ENCODE measurements around the gene CMTM7. TPM values are rescaled to one million over a fixed set of nuclear protein-coding genes. Genes with fewer than 3 reads are reported as not detected.

Gene CMTM7
- total and polyA plus RNA-seq, 2 of the 8 experiments (the other 6 are each of a cell fraction or from before 2014, with no cell fraction given): 33.3 to 65.8 TPM

DNA sequence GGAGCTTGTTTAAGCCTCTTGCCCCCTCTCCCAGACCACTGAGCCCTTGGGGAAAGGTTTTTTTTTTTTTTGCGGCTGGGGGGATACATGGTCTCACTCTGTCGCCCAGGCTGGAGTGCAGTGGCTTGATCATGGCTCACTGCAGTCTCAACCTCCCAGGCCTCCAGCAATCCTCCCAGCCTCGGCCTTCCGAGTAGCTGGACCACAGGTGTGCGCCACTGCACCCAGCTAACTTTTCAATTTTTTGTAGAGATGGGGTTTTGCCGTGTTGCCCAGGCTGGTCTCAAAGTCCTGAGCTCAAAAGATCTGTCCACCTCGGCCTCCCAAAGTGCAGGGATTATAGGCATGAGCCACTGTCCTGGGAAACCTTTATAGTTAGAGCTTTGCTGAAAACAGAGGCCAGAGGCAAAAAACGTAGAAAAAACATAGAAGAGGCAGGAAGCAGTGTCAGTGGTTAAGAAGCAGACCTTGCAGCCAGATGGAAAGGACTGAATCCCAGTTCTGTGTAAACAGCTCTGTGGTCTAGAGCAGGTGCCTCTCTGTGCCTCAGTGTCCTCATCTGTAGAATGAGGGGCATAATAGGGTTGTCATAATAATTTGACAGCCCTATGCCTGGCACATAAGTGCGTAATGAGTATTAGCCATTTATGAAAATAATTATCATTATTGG, 33.1 kb downstream of the CMTM7 start:
- no peak overlapping the region for H2AK5ac ChIP-seq (ENCODE audit: low read depth, low read length)
- no peak overlapping the region for H3K23ac ChIP-seq (ENCODE audit: insufficient read length)
- no peak overlapping the region for H3K9ac ChIP-seq (replicated peaks in 1 of 4; ENCODE audit: extremely low read depth in 1 of 4, low read depth in 3 of 4, low read length in 3 of 4)
- H2BK12ac ChIP-seq (ENCODE audit: low read depth, low read length): no peak overlapping the region
- H3K27me3 ChIP-seq (replicated peaks in 1 of 4; ENCODE audit: control insufficient read depth in 3 of 4, extremely low read depth in 1 of 4, insufficient read depth in 3 of 4, low read length in 3 of 4): no peaks in the 10 kb centered on the region
- H3K14ac ChIP-seq (ENCODE audit: insufficient read length): no peak overlapping the region
- no peak overlapping the region for H3K4me3 ChIP-seq (ENCODE audit: extremely low read depth in 1 of 4, insufficient read depth in 2 of 4, low read depth in 3 of 4, low read length in 4 of 4)
- no peak overlapping the region for H2BK120ac ChIP-seq (replicated peaks; ENCODE audit: low read depth, low read length)
- peaks cover 0 to 26% of the 10 kb centered on the region in 2 experiments; a peak in 2 of 4 replicates for H3K79me2 ChIP-seq (ENCODE audit: control insufficient read depth in 1 of 2, insufficient read depth in 2 of 2, low read length in 2 of 2)
- H3K9me3 ChIP-seq (ENCODE audit: insufficient read depth in 2 of 2, low read depth in 1 of 2, low read length in 1 of 2): no peaks in the 10 kb centered on the region
- H3K18ac ChIP-seq (ENCODE audit: extremely low read depth, low read length): no peak overlapping the region
- H3K56ac ChIP-seq (replicated peaks; ENCODE audit: insufficient read length, low read depth, low read length): no peak overlapping the region
- peaks cover 6% of the 10 kb centered on the region; the same call in 1 of the 2 replicates for H3K79me1 ChIP-seq (ENCODE audit: low read depth, low read length)
- 85% methylated on average over 9 of the region's 9 CpGs; no CpG with 5 or more reads in 1 of the 2 experiments for WGBS, 2 experiments (ENCODE audit: extremely low coverage in 1 of 2, insufficient coverage in 1 of 2, insufficient read length in 1 of 2, insufficient replicate concordance in 2 of 2, low coverage in 1 of 2, low lambda C conversion rate in 2 of 2, missing lambda C conversion rate in 1 of 2)
- ChIA-PET CTCF (ENCODE audit: partially characterized antibody) (interaction anchor here (0.5 to 2.5 kb wide), 14 partner anchors 8 to 1520 kb away, joined by 3 to 14 read pairs (median 4); no protein-coding TSS in a partner anchor), POLR2A (ENCODE audit: partially characterized antibody) (no interaction called here)
- peak in 1 of 2 experiments; percentile 33 for DNase-seq (ENCODE audit: low read depth in 1 of 2, low spot score in 2 of 2)
- no peak for FAIRE-seq
- no peak overlapping the region for H4K5ac ChIP-seq (ENCODE audit: insufficient read length, low read depth, low read length)
- no peak overlapping the region for H2AFZ ChIP-seq (ENCODE audit: low read length)
- no peak overlapping the region for H2BK5ac ChIP-seq (ENCODE audit: low read depth, low read length)
- no peak overlapping the region for H3K4me2 ChIP-seq (ENCODE audit: insufficient read depth in 1 of 2, low read depth in 2 of 2, low read length in 2 of 2)
- H4K91ac ChIP-seq (replicated peaks; ENCODE audit: insufficient read length, low read length): no peak overlapping the region
- no peak overlapping the region for H2BK20ac ChIP-seq (ENCODE audit: low read length)
- H3K36me3 ChIP-seq (ENCODE audit: control insufficient read depth in 2 of 4, insufficient read depth in 4 of 4, low read length in 3 of 4): no peaks in the 10 kb centered on the region
- H3K23me2 ChIP-seq (ENCODE audit: low read depth, low read length): no peaks in the 10 kb centered on the region
- H3K27ac ChIP-seq (ENCODE audit: low read depth, low read length): no peak overlapping the region
- H4K20me1 ChIP-seq (replicated peaks in 1 of 2; ENCODE audit: control insufficient read depth in 1 of 2, insufficient read depth in 2 of 2, low read length in 2 of 2): peaks cover 3 to 5% of the 10 kb centered on the region in 2 experiments
- peaks cover 8 to 11% (median 10%) of the 10 kb centered on the region in 4 experiments for H3K4me1 ChIP-seq (replicated peaks in 1 of 4; ENCODE audit: control insufficient read depth in 3 of 4, insufficient read depth in 4 of 4, low read length in 3 of 4)
- no peak overlapping the region for H2BK15ac ChIP-seq (ENCODE audit: low read length)
- H3K4ac ChIP-seq (replicated peaks; ENCODE audit: insufficient read length, low read depth, low read length): no peak overlapping the region
- H4K8ac ChIP-seq (ENCODE audit: extremely low read depth, insufficient read depth, low read length): no peak overlapping the region
- TF ChIP-seq HDAC6 (IDR thresholded peaks at IDR 0.05; ENCODE audit: low read depth, low read length): no peak
- TF ChIP-seq MAFK (IDR thresholded peaks at IDR 0.05; ENCODE audit: low read depth, low read length): no peak
- no peak for TF ChIP-seq BCL11A (IDR thresholded peaks at IDR 0.05; ENCODE audit: low read depth in 2 of 2, low read length in 2 of 2)
- no peak for TF ChIP-seq GTF2F1 (IDR thresholded peaks at IDR 0.05; ENCODE audit: borderline replicate concordance, low read depth, low read length)
- TF ChIP-seq TEAD4 (IDR thresholded peaks at IDR 0.05; ENCODE audit: low read depth, low read length): no peak
- TF ChIP-seq NRF1 (IDR thresholded peaks at IDR 0.05; ENCODE audit: low read depth, low read length): no peak
- no peak for TF ChIP-seq RFX5 (IDR thresholded peaks at IDR 0.05; ENCODE audit: borderline replicate concordance, low read depth, low read length)
- TF ChIP-seq, protein P1, sequence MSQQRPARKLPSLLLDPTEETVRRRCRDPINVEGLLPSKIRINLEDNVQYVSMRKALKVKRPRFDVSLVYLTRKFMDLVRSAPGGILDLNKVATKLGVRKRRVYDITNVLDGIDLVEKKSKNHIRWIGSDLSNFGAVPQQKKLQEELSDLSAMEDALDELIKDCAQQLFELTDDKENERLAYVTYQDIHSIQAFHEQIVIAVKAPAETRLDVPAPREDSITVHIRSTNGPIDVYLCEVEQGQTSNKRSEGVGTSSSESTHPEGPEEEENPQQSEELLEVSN (IDR thresholded peaks at IDR 0.05): no peak
- no peak for TF ChIP-seq SP2 (IDR thresholded peaks at IDR 0.05; ENCODE audit: low read length)
- no peak for TF ChIP-seq SRF (IDR thresholded peaks at IDR 0.05; ENCODE audit: low read depth, low read length)
